Hepatic stellate cell (primary cell): ENCODE measurements around the gene CEACAM6.
"Not testable (repeated sequence)": the region's sequence is repeated elsewhere in the genome, so short reads cannot be mapped to it uniquely, and the experiment has no call there.

ENCODE experiments used
- DNase-seq: peaks from one replicate; pipeline ENCODE4 v3.0.0; 2011; ENCODE audit warnings: low spot score

CEACAM6 gene

DNA sequence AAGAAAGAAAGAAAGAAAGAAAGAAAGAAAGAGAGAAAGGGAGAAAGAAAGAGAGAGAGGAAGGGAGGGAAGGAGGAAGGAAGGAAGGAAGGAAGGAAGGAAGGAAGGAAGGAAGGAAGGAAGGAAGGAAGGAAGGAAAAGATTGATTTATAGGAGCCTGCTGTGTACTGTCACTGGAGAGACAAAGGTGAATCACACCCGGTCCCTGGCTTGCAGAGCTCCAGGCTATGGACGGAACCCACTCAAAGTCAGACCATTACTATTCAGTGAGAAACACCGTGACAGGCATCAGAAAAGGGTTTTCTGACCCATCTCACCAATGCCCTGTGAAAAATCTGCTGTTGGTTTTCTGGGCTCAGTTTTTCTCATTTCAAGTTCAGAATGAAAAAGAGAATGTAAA, 7.3 kb upstream of the CEACAM6 start:
- no peak for DNase-seq

DNA sequence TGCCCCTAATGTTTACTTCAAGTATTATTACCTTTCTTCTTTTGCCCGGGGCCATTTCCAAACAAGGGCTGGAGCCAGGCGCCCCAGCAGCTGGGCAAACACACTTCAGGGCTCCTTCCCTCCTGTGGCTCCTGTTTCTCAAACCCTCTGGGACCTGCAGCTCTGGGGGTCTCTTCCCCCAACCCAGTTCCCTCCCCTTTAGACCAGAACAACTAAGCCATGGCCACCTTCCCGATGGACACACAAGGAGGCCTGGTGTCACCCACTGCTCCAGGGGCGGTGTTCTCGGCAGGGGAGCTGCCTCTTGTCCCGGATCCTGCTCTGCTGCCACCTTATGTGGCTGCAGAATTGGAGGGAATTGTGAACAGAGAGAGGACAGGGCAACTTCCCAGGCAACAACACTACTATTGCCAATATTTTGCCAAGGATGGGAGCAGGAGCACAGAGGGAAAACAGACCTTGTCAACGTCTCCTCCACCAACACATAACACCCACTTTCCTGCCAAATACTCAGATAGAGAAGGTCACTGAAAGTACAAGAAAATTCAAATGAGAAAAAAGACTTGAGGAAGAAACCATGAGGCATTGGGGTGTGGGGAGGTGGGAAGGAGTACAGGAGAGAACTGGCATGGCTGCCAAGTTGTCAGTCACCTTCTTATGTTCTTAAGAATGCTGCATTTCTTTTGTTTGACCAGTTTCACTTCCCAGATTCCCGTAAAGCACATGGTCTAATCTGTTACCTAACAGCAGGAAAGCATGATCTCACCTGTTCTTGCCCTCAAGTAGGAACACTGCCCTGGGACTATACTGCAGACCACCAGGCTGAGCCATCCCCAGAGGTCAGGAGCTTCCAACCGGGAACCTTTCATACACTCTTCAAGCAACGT, 4.8 kb upstream of the CEACAM6 start:
- DNase-seq, result not testable (repeated sequence)

DNA sequence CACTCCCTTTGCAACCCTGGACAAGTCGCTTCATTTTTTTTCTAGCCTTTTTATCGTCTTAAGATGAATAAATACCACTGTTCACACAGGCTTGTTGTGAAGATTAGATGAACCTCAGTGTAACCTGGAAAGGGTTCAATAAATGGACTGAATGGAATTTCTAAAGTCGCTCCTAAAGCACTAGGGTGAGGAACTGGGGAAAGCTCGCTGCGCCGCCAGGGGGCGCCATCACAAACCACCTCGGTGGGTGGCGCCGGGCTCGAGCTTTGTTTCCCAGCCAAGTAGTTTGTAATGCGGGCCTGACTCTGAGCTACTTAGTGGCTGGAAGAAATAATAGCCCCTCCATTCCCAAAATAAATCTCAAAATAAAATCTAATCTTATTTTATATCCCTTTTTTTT, 2.2 kb upstream of the CEACAM6 start:
- DNase-seq, result peak; percentile 15

DNA sequence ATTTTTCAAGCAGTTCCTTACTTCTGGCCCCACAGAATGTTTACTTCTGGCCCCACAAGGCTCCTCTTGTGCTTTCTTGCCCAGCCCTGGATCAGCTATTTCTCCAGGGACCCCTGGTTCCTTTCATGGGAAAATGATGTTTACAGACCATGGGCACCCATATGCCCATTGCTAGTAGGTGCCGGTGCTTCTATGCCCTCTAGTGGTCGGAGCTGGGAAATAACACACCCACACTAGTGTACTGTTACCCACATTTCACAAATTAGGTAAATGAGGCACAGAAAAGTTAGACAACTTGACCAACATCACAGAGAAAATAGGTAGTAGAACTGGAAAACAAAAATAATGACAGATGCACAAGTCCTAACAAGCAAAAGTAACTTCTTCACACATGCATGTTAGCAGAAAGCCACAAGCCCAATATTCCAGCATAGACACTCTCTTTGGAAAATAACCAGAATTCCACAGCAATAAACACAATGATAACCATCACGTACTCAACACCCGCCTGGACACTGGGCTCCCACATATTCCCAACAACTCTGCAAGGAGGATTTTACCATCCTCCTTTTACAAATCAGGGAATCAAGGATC, 1.3 kb upstream of the CEACAM6 start:
- no peak for DNase-seq

DNA sequence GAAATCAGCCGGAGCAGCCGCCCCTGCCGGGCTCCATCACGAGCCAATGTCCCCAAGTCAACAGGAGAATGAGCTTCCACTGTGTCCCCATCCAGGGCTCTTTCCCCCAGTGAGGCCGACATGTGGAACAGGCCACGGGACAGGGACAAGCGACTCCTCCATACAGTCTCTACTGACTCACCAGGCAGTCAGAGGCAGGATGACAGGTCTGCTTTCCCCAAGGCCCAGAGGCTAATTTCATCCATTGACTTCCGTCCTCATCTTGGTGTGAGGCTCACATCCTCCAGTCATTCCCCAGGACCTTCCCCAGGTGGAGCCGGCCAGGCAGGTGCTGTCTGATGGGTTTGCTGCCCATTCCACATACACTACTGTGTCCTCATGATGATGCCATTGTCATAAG, 3.5 kb downstream of the CEACAM6 start:
- no peak for DNase-seq

DNA sequence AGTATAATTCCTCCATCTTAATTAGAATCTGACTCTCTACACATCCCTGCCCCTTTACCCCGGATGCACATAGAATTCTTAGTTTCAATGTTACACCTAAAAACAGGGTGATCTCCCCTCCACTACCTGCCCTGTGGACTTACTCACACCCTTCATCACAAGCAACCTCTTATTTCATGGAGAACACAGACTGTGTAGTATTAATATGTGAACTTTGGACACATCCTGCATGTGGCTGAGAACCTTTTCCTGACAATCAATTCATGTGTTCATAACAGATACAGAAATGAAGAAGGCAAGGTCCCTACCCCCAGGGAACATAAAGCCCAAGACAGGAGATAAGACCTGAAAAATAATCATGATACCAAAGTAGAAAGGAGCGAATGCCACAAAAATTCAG, 11.8 kb downstream of the CEACAM6 start:
- no peak for DNase-seq

DNA sequence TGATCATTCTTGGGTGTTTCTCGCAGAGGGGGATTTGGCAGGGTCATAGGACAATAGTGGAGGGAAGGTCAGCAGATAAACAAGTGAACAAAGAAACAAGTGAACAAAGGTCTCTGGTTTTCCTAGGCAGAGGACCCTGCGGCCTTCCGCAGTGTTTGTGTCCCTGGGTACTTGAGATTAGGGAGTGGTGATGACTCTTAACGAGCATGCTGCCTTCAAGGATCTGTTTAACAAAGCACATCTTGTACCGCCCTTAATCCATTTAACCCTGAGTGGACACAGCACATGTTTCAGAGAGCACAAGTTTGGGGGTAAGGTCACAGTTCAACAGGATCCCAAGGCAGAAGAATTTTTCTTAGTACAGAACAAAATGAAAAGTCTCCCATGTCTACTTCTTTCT, 12.8 kb downstream of the CEACAM6 start:
- DNase-seq, result not testable (repeated sequence)

DNA sequence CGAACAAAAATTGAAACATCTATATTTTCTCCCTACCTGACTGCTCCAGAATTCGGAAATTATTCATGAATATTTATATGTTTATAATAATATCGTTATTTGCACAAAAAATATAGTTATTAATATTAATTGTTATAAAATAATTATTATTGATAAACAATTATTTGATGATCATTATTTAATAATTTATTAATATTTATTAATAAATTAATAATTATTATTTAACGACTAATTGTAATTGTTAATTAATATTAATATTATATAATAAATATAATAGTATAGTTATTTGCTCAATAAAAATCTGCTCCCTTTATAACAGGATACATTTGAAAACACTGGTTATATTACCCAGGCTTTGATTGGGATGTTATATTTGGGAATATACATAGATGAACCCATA, 14.3 kb downstream of the CEACAM6 start:
- DNase-seq, result no peak

DNA sequence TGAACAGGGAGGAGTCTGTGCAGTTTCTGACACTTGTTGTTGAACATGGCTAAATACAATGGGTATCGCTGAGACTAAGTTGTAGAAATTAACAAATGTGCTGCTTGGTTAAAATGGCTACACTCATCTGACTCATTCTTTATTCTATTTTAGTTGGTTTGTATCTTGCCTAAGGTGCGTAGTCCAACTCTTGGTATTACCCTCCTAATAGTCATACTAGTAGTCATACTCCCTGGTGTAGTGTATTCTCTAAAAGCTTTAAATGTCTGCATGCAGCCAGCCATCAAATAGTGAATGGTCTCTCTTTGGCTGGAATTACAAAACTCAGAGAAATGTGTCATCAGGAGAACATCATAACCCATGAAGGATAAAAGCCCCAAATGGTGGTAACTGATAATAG, 16.1 kb downstream of the CEACAM6 start:
- no peak for DNase-seq

DNA sequence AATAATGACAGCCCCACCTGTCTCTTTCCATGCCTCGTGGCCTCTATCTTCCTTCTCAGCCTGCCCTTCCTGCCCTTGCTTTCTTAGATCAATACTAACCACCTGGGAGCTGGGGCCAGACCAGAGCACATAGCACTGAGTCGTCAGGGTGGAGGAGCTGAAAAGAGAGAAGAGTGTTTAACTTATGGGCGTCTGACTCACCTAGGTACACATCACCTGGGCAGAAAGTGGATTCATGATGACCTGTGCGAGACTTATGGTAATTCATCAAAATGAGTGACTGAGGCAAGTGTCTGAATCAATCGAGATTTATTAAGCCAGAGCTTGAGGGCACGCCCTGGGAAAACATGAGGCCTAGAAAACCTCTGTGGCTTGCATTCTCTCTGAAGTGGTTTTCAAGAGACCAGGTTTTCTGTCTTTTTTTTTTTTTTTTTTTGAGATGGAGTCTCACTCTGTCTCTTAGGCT, 19.2 kb downstream of the CEACAM6 start:
- no peak for DNase-seq

DNA sequence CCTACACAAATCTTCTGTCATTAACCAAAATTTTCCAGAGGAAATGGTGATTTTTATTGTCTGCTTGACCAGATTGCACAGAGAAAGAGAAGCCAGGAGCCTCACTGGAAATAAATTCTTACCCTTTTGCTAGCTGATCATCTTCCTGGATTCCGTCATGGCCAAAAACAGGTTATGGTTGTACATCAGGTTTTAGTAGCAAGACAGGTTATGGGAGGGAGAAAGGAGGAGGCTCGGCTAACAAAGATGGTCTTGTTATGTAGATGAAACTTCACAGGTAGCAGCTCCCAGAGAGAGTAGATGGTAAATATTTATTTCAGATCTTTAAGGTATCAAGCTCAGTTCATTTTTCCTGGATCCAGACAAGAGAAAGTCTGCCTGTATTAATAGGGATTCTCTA, 21.4 kb downstream of the CEACAM6 start:
- DNase-seq, result no peak

DNA sequence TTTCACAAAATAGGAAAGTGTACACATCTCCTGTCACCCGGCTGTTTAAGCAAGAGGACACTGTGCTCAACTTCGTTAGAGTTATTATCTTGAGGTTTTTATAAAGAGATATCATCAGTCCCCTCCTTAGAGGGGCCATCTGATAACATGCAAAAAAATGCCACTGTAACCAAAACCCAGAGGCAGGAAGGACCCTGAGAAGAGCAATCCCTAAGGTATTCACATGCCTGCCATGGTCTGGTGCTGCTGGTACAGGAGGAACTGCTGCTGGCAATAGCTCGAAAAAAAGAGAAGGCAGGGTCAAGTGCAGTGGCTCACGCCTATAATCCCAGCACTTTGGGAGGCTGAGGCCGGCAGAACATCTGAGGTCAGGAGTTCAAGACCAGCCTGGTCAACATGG, 28.3 kb downstream of the CEACAM6 start:
- DNase-seq, result no peak

DNA sequence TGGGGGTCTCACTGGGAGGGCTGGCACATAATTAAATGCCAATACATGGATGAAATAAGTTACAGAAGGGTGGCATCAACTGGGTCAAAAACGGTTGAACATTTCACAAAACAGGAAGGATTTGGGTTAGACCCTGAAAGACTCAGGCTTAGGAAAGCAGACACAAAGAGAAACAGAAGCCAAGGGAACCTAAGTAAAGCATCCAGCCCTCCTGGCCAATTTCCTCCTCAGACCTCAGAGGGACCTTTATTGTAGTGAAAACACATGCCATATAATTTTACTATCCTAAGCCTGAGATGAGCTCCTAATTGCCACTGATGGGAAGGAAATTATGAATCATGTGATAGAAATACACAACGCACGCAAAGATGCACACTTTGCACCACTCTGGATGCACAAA, 29.0 kb downstream of the CEACAM6 start:
- no peak for DNase-seq

DNA sequence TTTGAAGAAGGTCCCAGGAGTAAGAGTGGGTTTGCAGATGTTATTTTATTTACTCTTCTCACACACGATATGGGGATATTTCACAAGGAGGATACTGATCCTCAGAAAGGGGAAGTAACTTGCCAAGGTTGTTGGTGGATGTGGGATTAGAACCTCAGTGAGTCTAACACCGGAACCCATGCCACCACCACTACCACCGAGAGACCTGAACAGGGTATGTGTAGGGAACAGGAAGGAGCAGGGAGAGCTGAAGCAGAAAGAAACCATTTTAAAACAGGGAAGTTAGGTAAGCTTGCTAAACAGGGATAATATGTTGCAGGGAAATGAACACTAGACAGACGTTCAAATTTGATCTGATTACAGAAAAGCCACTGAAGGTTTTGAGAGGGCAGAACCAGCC, 29.4 kb downstream of the CEACAM6 start:
- no peak for DNase-seq

DNA sequence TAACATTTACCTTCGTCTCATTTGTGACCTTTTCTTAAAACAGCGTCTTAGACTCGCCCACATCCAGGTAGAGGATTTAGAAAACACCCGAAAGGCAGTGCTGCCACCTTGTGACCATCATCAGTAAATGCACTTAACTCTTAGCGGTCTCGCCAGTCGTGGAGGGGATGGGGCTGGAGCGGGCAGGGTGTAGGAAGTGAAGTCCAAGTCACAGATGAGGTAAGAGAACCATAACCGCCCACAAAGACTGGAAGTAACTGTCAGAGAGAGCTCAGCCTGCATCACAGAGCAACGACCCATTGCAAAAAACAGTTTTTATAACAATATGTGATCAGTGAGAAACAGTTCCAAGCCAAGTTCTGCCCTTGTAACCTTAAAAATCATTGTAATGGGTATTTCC, 30.3 kb downstream of the CEACAM6 start:
- DNase-seq, result peak; percentile 70

DNA sequence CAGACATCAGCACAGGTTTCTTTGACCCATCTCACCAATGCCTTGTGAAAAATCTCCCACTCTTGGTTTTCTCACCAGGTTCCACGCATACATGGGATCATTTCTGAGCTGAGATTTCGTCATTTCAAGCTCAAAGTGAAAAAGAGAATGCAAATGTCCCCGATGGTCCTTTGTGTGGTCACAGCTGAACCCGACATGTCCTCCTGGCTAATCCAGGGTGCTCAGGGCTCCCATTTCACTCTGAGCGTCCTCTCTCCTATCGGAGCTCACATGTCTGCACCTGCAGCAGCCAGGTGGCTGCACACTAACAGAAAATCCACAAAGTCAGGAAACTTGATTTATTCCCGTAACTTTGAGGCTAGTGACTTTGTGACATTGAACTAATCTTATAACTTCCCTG, 31.7 kb downstream of the CEACAM6 start:
- DNase-seq, result no peak

DNA sequence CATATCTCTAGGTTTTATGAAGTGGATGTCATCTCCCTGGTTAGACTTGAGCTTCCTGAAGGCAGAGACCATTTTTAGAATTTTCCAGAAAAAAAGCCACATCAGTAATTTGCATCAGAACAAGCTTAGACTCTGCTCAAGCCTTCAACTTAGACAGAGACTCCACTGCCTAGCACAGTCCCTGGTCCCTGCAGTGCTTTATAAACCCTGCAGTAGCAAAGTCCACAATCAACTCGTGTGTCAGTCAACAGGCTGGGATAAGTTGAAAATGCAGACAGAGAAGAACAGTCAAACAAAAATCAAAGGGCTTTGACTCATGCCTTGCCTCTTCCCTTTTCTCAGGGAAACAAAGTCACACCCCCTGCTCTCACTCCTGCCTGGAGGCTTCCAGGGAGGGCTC, 33.2 kb downstream of the CEACAM6 start:
- not testable (repeated sequence) for DNase-seq

DNA sequence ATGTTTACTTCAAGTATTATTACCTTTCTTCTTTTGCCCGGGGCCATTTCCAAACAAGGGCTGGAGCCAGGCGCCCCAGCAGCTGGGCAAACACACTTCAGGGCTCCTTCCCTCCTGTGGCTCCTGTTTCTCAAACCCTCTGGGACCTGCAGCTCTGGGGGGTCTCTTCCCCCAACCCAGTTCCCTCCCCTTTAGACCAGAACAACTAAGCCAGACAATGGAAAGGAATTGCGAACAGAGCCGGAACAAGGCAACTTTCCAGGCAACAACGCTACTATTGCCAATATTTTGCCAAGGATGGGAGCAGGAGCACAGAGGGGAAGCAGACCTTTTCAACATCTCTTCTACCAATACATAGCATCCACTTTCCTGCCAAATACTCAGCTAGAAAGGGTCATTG, 33.7 kb downstream of the CEACAM6 start:
- DNase-seq, result not testable (repeated sequence)

DNA sequence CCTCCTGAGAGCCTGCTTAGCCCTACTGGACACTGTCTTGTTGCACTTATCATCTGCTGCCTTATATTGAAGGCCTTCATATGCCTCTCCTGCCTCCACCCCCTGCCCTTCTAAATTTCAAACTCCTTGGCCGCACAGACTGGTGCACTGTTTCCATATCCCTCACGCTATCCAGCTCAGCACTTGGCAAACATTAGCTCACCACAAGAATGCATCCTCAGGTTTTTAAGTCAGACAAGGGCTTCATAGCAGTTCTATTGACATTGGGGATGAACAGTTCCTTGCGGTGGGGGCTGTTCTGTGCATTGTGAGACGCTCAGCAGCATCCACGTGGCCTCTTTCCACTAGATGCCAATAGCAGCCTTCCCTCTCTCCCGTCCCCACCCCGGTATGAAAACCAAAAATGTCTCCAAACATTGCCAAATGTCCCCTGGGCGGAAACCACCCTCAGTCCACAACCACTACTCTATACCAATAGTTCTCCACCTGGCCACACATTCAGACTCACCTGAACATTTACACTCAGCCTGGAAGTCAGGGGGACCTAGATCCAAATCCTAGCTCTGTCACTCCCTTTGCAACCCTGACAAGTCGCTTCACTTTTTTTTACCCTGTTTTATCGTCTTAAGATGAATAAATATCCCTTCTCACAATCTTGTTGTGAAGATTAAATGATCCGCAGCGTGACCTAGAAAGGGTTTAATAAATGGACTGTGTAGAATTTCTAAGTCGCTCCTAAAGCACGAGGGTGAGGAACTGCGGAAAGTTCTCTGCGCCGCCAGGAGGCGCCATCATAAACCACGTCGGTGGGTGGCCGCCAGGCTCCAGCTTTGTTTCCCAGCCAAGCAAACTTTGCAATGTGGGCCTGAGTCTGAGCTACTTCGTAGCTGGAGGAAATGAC, 37.4 kb downstream of the CEACAM6 start:
- DNase-seq, result peak; percentile 27

DNA sequence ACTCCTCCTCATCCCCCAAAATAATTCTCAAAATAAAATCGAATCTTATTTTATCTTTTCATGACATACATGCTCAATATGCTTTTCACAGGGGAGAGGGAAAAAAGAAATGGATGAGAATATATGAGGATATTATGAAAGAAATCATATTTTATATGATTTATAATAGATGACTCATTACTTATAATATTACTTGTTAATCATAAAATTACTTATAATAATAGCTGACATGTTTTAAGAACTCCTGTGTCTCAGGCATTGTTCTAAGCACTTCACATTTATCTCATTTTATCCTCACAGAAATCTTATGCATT, 38.0 kb downstream of the CEACAM6 start:
- DNase-seq, result no peak

DNA sequence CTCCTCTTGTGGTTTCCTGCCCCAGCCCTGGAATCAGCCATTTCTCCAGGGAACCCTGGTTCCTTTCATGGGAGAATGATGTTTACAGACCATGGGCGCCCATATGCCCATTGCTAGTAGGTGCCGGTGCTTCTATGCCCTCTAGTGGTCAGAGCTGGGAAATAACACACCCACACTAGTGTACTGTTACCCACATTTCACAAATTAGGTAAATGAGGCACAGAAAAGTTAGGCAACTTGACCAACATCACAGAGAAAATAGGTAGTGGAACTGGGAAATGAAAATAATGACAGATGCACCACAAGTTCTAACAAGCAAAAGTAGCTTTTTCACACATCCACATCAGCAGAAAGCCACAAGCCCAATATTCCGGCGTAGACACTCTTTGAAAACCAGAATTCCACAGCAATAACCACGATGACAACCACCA, 39.7 kb downstream of the CEACAM6 start:
- DNase-seq, result no peak

DNA sequence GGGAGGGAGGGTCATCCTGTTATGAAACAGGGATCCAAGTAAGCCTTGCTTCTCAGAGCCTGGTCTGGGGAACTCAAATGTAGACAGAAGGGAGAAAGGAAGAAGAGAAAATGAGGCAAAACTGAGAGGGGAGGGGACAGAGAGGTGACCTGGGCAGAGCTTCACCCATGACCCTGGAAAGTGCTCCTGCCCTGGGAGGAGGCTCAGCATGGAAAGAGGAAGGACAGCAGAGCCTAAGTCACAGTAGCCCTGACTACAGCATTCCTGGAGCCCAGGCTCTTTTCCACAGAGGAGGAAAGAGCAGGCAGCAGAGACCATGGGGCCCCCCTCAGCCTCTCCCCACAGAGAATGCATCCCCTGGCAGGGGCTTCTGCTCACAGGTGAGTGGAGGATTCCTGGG, 41.0 kb downstream of the CEACAM6 start, which contains the start of gene CEACAM3:
CEACAM3 (plus strand) TSS at position 226 of the 400 bp plus-strand sequence; CDS start at position 317, 91 bp downstream.
- DNase-seq, result no peak

DNA sequence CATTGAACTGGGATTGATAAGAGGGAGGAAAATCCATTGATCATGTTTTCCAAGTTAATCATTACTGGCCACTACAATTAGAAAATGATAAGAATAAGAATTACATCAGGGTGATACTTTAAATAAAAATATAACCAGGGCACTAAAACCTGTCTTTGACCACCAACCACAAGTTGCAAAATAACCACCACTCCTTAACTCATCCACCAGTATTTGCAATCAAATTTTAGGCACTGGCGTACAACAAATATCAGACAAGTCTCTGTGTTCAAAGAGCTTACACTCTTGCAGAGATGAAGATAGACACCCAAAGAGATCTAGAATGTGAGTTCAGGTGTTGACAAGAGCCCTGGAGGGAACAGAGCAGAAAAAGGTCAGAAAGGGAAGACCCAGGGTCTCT, 41.6 kb downstream of the CEACAM6 start:
- DNase-seq, result no peak
